Coronary artery (tissue), 2 donors: ENCODE results near the gene FANCL.

Experiments
- DNase-seq: peaks from one replicate; pipeline ENCODE4 v3.0.0-alpha.2; 2017; ENCODE audit warnings: low spot score
- H3K27ac ChIP-seq, 2 donors: fragments of 200-600 bp; sonication (generic); one replicate each; pipeline ENCODE4 v1.5.1; 2016 to 2019
- H3K4me3 ChIP-seq: fragments of 200-600 bp; sonication (generic); 2 replicates; pipeline ENCODE4 v1.5.1; 2016; ENCODE audit warnings: mild to moderate bottlenecking, moderate library complexity
- CTCF ChIP-seq: fragments of 200-600 bp; sonication (generic); IDR thresholded peaks from one replicate; pipeline ENCODE4 v1.5.1; 2019; ENCODE audit warnings: antibody characterized with exemption

The FANCL gene

GRCh38 chr2:58138396-58139030, 102.6 kb downstream of the FANCL start:
- Histone ChIP-seq H3K4me3 (no peak overlapping the region), H3K27ac (no peak overlapping the region)
- no peak for TF ChIP-seq CTCF
- DNase-seq, result no peak

- no peak for DNase-seq
- Histone ChIP-seq H3K27ac (no peak overlapping the region), H3K4me3 (no peak overlapping the region)
- TF ChIP-seq CTCF, result no peak
Observed at GRCh38 chr2:58137856-58138255, 103.3 kb downstream of the FANCL start.

- DNase-seq, result no peak
Observed at GRCh38 chr2:58137221-58137620, 103.9 kb downstream of the FANCL start.

GRCh38 chr2:58135861-58136260, 105.3 kb downstream of the FANCL start:
- H3K4me3 ChIP-seq, result no peak overlapping the region
- no peak for DNase-seq
- TF ChIP-seq CTCF, result no peak
- H3K27ac ChIP-seq, result no peak overlapping the region

More at GRCh38 chr2:58137221-58137620, 103.9 kb downstream of the FANCL start:
- Histone ChIP-seq H3K4me3 (no peak overlapping the region), H3K27ac (no peak overlapping the region)
- no peak for TF ChIP-seq CTCF

GRCh38 chr2:58133395-58133794, 107.7 kb downstream of the FANCL start:
- no peak for DNase-seq
- TF ChIP-seq CTCF, result no peak
- Histone ChIP-seq H3K4me3 (no peak overlapping the region), H3K27ac (no peak overlapping the region)

GRCh38 chr2:58131191-58132011, 109.7 kb downstream of the FANCL start:
- DNase-seq, result no peak

More at GRCh38 chr2:58131191-58132011, 109.7 kb downstream of the FANCL start:
- TF ChIP-seq CTCF, result no peak
- Histone ChIP-seq H3K27ac (peak overlapping the region in 1 of 2 donors; percentile 9), H3K4me3 (no peak overlapping the region)
